ENCODE measurements around the gene NAT10.

Gene NAT10

GRCh38 chr11:34105957-34106504 lies 602 bp downstream of the NAT10 start:
- no peak for DNase-seq (ENCODE audit: low read depth, low spot score)

GRCh38 chr11:34111722-34112270 lies 6.4 kb downstream of the NAT10 start:
- DNase-seq (ENCODE audit: low read depth, low spot score) = no peak

GRCh38 chr11:34114014-34114413 lies 8.6 kb downstream of the NAT10 start:
- DNase-seq (ENCODE audit: low read depth, low spot score) = no peak

- no peak for DNase-seq (ENCODE audit: low read depth, low spot score)
Measured at GRCh38 chr11:34114471-34114870, 9.0 kb downstream of the NAT10 start.

- no peak for DNase-seq (ENCODE audit: low read depth, low spot score)
Measured at GRCh38 chr11:34120651-34121050, 15.2 kb downstream of the NAT10 start.

GRCh38 chr11:34124885-34125668 lies 19.6 kb downstream of the NAT10 start:
- no peak for DNase-seq (ENCODE audit: low read depth, low spot score)

GRCh38 chr11:34126959-34127848 lies 21.8 kb downstream of the NAT10 start:
- no peak for DNase-seq (ENCODE audit: low read depth, low spot score)

GRCh38 chr11:34128824-34129223 lies 23.4 kb downstream of the NAT10 start:
- no peak for DNase-seq (ENCODE audit: low read depth, low spot score)

- no peak for DNase-seq (ENCODE audit: low read depth, low spot score)
Measured at GRCh38 chr11:34132261-34132965, 27.0 kb downstream of the NAT10 start.

GRCh38 chr11:34134765-34135164 lies 29.3 kb downstream of the NAT10 start:
- no peak for DNase-seq (ENCODE audit: low read depth, low spot score)

- no peak for DNase-seq (ENCODE audit: low read depth, low spot score)
Measured at GRCh38 chr11:34135439-34135838, 30.0 kb downstream of the NAT10 start.

GRCh38 chr11:34136420-34136819 lies 31.0 kb downstream of the NAT10 start:
- DNase-seq (ENCODE audit: low read depth, low spot score) = no peak

GRCh38 chr11:34139346-34139745 lies 33.9 kb downstream of the NAT10 start:
- no peak for DNase-seq (ENCODE audit: low read depth, low spot score)

GRCh38 chr11:34140149-34140548 lies 34.7 kb downstream of the NAT10 start:
- DNase-seq (ENCODE audit: low read depth, low spot score) = no peak

- DNase-seq (ENCODE audit: low read depth, low spot score) = no peak
Measured at GRCh38 chr11:34143048-34143447, 37.6 kb downstream of the NAT10 start.

GRCh38 chr11:34145073-34145472 lies 39.6 kb downstream of the NAT10 start:
- no peak for DNase-seq (ENCODE audit: low read depth, low spot score)

- DNase-seq (ENCODE audit: low read depth, low spot score) = no peak
Measured at GRCh38 chr11:34145847-34146381, 40.5 kb downstream of the NAT10 start.

- DNase-seq (ENCODE audit: low read depth, low spot score) = no peak
Measured at GRCh38 chr11:34146411-34146810, 41.0 kb downstream of the NAT10 start.

- DNase-seq (ENCODE audit: low read depth, low spot score) = no peak
Measured at GRCh38 chr11:34146866-34147265, 41.4 kb downstream of the NAT10 start.

GRCh38 chr11:34147581-34147980 lies 42.2 kb downstream of the NAT10 start:
- DNase-seq (ENCODE audit: low read depth, low spot score) = no peak

- DNase-seq (ENCODE audit: low read depth, low spot score) = no peak
Measured at GRCh38 chr11:34148504-34149165, 43.2 kb downstream of the NAT10 start.
